GM23248 (cell line): Measurements from ENCODE around the gene FANCG. TPM values are rescaled to one million over a fixed set of nuclear protein-coding genes. Genes with fewer than 3 reads are reported as not detected.
A peak's percentile ranks its signal among the peaks of the same experiment; 100 is the strongest.

ENCODE experiments used
- DNase-seq: peaks from one replicate; pipeline ENCODE4 v3.0.0-alpha.2; 2015
- H2AFZ ChIP-seq: fragments of 200-600 bp; sonication (generic); 2 replicates; pipeline ENCODE4 v1.6.1; 2016; ENCODE audit warnings: antibody characterized with exemption
- H3F3A ChIP-seq: fragments of 200-600 bp; sonication (generic); 2 replicates; pipeline ENCODE4 v1.6.1; 2016; ENCODE audit warnings: mild to moderate bottlenecking, antibody characterized with exemption, mixed run types; ENCODE audit not compliant: insufficient read depth
- H3K27ac ChIP-seq: fragments of 200-600 bp; sonication (generic); 2 replicates; pipeline ENCODE4 v1.5.1; 2016; ENCODE audit warnings: mild to moderate bottlenecking
- H3K27me3 ChIP-seq: fragments of 200-600 bp; sonication (generic); replicated peaks from 2 replicates; pipeline ENCODE4 v1.6.1; 2016; ENCODE audit warnings: mild to moderate bottlenecking; ENCODE audit not compliant: insufficient read depth
- H3K36me3 ChIP-seq: fragments of 200-600 bp; sonication (generic); 2 replicates; pipeline ENCODE4 v1.6.1; 2016; ENCODE audit warnings: low read depth, mild to moderate bottlenecking
- H3K4me1 ChIP-seq: fragments of 200-600 bp; sonication (generic); 2 replicates; pipeline ENCODE4 v1.6.1; 2016; ENCODE audit warnings: mild to moderate bottlenecking; ENCODE audit not compliant: insufficient read depth
- H3K4me2 ChIP-seq: fragments of 200-600 bp; sonication (generic); one replicate; pipeline ENCODE4 v1.6.1; 2016; ENCODE audit warnings: mild to moderate bottlenecking; ENCODE audit not compliant: unreplicated experiment
- H3K4me3 ChIP-seq: fragments of 200-600 bp; sonication (generic); 2 replicates; pipeline ENCODE4 v1.5.1; 2016; ENCODE audit warnings: mild to moderate bottlenecking
- H3K79me2 ChIP-seq: fragments of 200-600 bp; sonication (generic); 2 replicates; pipeline ENCODE4 v1.6.1; 2016; ENCODE audit warnings: mild to moderate bottlenecking; ENCODE audit not compliant: insufficient read depth
- H3K9ac ChIP-seq: fragments of 200-600 bp; sonication (generic); 2 replicates; pipeline ENCODE4 v1.6.1; 2016; ENCODE audit warnings: mild to moderate bottlenecking
- H3K9me2 ChIP-seq: fragments of 200-600 bp; sonication (generic); 2 replicates; pipeline ENCODE4 v1.6.1; 2016; ENCODE audit warnings: mixed run types, mild to moderate bottlenecking, moderate library complexity; ENCODE audit not compliant: insufficient read depth
- H3K9me3 ChIP-seq: fragments of 200-600 bp; sonication (generic); one replicate; pipeline ENCODE4 v1.6.1; 2017; ENCODE audit warnings: low read depth
- H4K20me1 ChIP-seq: fragments of 200-600 bp; sonication (generic); 2 replicates; pipeline ENCODE4 v1.6.0; 2016; ENCODE audit not compliant: insufficient read depth
- EZH2 ChIP-seq: fragments of 200-600 bp; sonication (generic); IDR thresholded peaks from 2 replicates; pipeline ENCODE4 v1.6.1; 2018; ENCODE audit warnings: antibody characterized with exemption, mild to moderate bottlenecking; ENCODE audit not compliant: insufficient read depth, poor library complexity, severe bottlenecking
- EZH2phosphoT487 ChIP-seq: fragments of 200-600 bp; sonication (generic); IDR thresholded peaks from 2 replicates; pipeline ENCODE4 v1.6.1; 2018; ENCODE audit warnings: antibody characterized with exemption, moderate library complexity, mild to moderate bottlenecking, low read depth; ENCODE audit not compliant: insufficient read depth
- WGBS, 2 experiments: methylation state at CpG; one replicate each; pipeline ENCODE4 v1.1.6; 2015 to 2017; ENCODE audit warnings: low lambda C conversion rate in 2 of 2, low coverage in 1 of 2; ENCODE audit errors: missing lambda C conversion rate in 2 of 2; 5-methylcytosine and 5-hydroxymethylcytosine counted together
- in situ Hi-C: fragments of 300-500 bp; cut with MboI; formaldehyde crosslinking; loops from 2 replicates; pipeline ENCODE4 v1.15.0; 2020
- polyA plus RNA-seq: library from polyadenylated mRNA; unstranded; fragments of >200 nt; fragmentation: Nextera tagmentation; extraction: Ambion mirVana; gene quantifications from 2 replicates; pipeline ENCODE4 v1.2.1, GENCODE V29; 2016
- total RNA-seq: library from RNA; depleted of rRNA; stranded (reverse); fragments of >200 nt; shearing (Covaris generic); gene quantifications from 2 replicates; pipeline ENCODE4 v1.2.3, GENCODE V29; 2014

FANCG gene
- total and polyA plus RNA-seq, 2 experiments from 2014 or later, result 15.3 to 20.0 TPM

DNA sequence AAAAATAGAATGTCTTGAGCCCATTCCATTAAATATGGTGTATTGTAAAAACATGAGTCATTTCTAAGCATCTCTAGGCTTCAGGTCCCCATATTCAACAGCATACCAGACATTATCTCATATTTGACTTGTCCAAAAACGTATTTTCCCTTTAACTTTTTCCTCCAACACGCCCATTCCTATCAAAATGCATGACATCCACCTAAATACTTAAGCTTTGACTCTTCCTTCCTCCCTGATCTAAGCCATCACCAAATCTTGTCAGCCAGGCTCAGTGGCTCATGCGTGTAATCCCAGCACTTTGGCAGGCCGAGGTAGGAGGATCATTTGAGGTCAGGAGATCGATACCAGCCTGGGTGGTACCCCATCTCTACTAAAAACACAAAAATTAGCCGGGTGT is 31.2 kb downstream of the FANCG start:
- H3K4me2 ChIP-seq, result no peak overlapping the region
- H3K36me3 ChIP-seq, result peaks cover 27% of the 10 kb centered on the region
- H3K79me2 ChIP-seq, result 0 out of 2 replicates have a peak, but pooled peaks cover 3% of the 10 kb centered on the region
- no peak overlapping the region for H2AFZ ChIP-seq
- no peaks in the 10 kb centered on the region for H4K20me1 ChIP-seq
- no peaks in the 10 kb centered on the region for H3K9me3 ChIP-seq
- H3K27ac ChIP-seq, result no peak overlapping the region
- no peak overlapping the region for H3K9ac ChIP-seq
- no peaks in the 10 kb centered on the region for H3K9me2 ChIP-seq
- in situ Hi-C loops, result no loop called here
- H3K4me3 ChIP-seq, result no peak overlapping the region
- DNase-seq, result no peak
- no peak for TF ChIP-seq EZH2
- TF ChIP-seq EZH2phosphoT487, result no peak
- whole genome bisulfite sequencing, 2 experiments, result 96 to 97% methylated on average over 6 of the region's 6 CpGs
- H3K27me3 ChIP-seq, result no peaks in the 10 kb centered on the region
- 0 out of 2 replicates have a peak, but pooled peaks cover 3% of the 10 kb centered on the region for H3K4me1 ChIP-seq
- peaks cover 36% of the 10 kb centered on the region for H3F3A ChIP-seq

DNA sequence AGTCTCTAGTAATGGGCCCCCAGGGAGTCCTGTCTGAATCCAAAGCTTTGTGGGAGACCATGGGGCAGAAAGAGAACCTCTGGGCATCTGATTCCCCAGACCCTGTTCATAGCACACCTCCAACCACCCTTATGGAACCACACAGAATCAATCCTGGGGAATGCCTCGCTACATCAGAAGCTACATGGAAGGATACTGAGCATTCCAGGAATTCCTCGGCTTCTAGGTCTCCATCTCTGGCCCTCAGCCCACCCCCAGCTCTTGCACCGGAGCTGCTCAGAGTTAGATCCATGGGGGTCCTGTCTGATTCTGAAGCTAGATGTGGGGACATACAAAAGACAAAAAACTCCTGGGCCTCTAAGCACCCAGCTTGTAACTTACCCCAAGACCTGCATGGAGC is 35.7 kb downstream of the FANCG start:
- Histone ChIP-seq H3K9ac (no peak overlapping the region), H3F3A (0 out of 2 replicates have a peak, but pooled peaks cover 21% of the 10 kb centered on the region), H4K20me1 (no peaks in the 10 kb centered on the region), H2AFZ (no peak overlapping the region), H3K36me3 (peaks cover 8% of the 10 kb centered on the region), H3K9me3 (no peaks in the 10 kb centered on the region), H3K4me3 (no peak overlapping the region), H3K27ac (no peak overlapping the region), H3K79me2 (no peaks in the 10 kb centered on the region), H3K4me1 (peaks cover 7% of the 10 kb centered on the region; the same call in 1 of the 2 replicates), H3K4me2 (no peak overlapping the region), H3K27me3 (no peaks in the 10 kb centered on the region), H3K9me2 (no peaks in the 10 kb centered on the region)
- in situ Hi-C loops, result no loop called here
- WGBS, 2 experiments, result 93 to 100% methylated on average over 3 of the region's 3 CpGs
- TF ChIP-seq EZH2phosphoT487, result no peak
- TF ChIP-seq EZH2, result no peak
- DNase-seq, result no peak

DNA sequence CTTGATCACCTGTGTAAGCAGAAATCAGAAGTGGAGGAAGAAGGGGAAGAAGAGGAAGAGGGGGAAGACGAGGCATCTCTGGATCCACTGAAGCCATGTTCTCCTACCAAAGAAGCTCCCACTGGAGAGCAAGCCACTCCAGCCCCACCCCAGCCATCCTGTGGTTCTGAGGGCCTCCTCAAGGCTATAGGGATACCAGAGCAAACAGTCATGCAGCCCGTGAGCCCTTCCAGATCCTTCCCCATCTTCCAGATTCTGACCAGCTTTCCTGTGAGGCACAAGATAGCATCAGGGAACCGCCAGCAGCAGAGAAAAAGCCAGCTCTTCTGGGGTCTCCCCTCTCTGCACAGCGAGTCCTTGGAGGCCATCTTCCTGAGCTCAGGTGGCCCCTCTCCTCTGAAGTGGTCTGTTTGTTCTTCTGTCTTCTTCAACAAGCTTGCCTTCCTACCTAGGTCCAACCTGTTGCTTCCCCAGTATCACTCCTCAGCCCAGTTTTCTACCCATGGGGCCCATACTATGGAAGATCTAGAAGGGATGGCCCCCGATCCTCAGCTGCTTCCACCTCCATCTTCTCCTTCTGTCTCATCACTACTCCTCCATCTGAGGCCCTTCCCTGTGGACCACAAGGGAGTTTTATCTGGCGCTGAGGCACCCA is 36.7 kb downstream of the FANCG start:
- Histone ChIP-seq H3K36me3 (peaks cover 5% of the 10 kb centered on the region), H4K20me1 (no peaks in the 10 kb centered on the region), H3F3A (0 out of 2 replicates have a peak, but pooled peaks cover 14% of the 10 kb centered on the region), H3K9ac (no peak overlapping the region), H3K27ac (0 out of 2 replicates have a peak overlapping the region, but pooled peaks have one; percentile 19), H3K79me2 (no peaks in the 10 kb centered on the region), H2AFZ (no peak overlapping the region), H3K4me1 (peaks cover 7% of the 10 kb centered on the region; the same call in 1 of the 2 replicates), H3K9me3 (no peaks in the 10 kb centered on the region), H3K4me3 (no peak overlapping the region), H3K27me3 (no peaks in the 10 kb centered on the region), H3K9me2 (no peaks in the 10 kb centered on the region), H3K4me2 (no peak overlapping the region)
- in situ Hi-C loops, result no loop called here
- WGBS, 2 experiments, result 94 to 100% methylated on average over 6 of the region's 6 CpGs
- DNase-seq, result peak; percentile 28
- TF ChIP-seq EZH2, result no peak

DNA sequence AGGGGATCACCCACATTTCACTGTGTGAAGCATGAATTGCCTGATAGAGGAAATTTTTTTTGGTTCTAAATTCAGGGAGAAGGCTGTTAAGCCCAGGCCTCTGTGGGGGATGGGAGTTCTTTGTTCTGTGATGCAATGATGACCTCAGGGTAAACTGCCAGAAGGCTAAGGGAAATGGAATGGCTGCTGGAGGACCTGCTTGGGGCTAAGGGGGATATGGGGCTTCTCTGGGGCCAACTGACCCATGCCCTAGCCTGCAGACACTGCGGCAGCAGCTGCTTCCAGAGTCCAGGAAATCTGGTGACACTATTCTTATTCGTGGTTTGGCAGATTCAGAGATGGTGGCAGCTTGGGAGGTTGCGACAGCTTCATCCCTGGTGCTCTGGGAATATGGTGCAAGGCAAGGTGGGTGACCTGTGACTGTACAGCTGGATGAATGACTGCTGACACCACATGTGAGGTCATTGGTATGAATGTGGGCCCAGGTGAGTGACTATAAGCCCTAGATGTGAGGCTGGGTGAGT is 37.6 kb downstream of the FANCG start:
- Histone ChIP-seq H3F3A (0 out of 2 replicates have a peak, but pooled peaks cover 9% of the 10 kb centered on the region), H3K4me2 (no peak overlapping the region), H3K9ac (no peak overlapping the region), H3K9me2 (no peaks in the 10 kb centered on the region), H3K9me3 (no peaks in the 10 kb centered on the region), H3K27ac (peak overlapping the region; percentile 27), H3K36me3 (no peaks in the 10 kb centered on the region), H3K79me2 (no peaks in the 10 kb centered on the region), H3K4me3 (no peak overlapping the region), H2AFZ (no peak overlapping the region), H3K4me1 (peaks cover 7% of the 10 kb centered on the region; the same call in 1 of the 2 replicates), H4K20me1 (no peaks in the 10 kb centered on the region), H3K27me3 (no peaks in the 10 kb centered on the region)
- TF ChIP-seq EZH2, result no peak
- no peak for TF ChIP-seq EZH2phosphoT487
- in situ Hi-C loops, result no loop called here
- DNase-seq, result peak; percentile 57
- 76 to 80% methylated on average over 3 of the region's 3 CpGs for WGBS, 2 experiments
